COLO668 (cell line): Measurements from ENCODE around the gene PALS1.

ENCODE experiments used
- DNase-seq: peaks from one replicate; lab custom pipeline; 2025; ENCODE audit not compliant: unreplicated experiment; lab: John Stamatoyannopoulos, UW

Gene PALS1

GRCh38 chr14:67241411-67242167 is at the start of gene PALS1:
PALS1 (plus strand) TSS chr14:67241435; CDS start chr14:67279171, 37,736 bp downstream.
- no peak for DNase-seq

DNA sequence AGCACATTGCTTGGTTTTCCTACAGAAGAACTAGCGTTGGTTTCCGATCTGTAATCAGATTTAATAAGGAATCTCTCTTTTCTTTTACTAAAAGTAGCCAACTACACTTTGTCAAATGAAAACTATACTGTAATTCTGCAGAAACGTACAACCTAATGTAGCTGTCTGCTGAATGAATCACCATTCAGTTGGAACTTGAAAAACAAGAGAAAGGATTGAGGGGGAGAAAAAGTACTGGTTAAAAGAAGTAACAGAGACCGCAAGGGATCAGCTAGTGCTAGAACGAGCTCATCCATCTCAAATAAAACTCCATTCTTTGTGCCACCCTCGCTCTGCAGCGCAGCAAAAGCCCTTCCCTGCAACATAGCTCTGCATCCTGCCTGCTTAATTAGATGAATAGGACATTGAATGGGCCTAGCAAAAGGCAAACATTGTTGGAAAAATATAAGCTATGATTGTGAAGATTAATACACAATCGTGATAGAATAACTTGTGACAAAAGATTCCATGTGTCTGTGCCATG is 49.4 kb upstream of the PALS1 start:
- no peak for DNase-seq

GRCh38 chr14:67192366-67192765 is 48.9 kb upstream of the PALS1 start:
- no peak for DNase-seq

GRCh38 chr14:67195279-67195678 is 46.0 kb upstream of the PALS1 start:
- DNase-seq = no peak

DNA sequence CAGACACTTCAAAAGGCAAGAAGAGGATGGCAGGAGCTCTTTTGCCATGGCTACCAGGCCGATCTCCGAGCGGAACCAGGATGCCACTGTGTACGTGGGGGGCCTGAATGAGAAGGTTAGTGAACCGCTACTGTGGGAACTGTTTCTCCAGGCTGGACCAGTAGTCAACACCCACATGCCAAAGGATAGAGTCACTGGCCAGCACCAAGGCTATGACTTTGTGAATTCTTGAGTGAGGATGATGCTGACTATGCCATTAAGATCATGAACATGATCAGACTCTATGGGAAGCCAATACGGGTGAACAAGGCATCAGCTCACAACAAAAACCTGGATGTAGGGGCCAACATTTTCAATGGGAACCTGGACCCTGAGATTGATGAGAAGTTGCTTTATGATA is 42.2 kb upstream of the PALS1 start:
- no peak for DNase-seq

GRCh38 chr14:67207810-67208209 is 33.4 kb upstream of the PALS1 start:
- no peak for DNase-seq

DNA sequence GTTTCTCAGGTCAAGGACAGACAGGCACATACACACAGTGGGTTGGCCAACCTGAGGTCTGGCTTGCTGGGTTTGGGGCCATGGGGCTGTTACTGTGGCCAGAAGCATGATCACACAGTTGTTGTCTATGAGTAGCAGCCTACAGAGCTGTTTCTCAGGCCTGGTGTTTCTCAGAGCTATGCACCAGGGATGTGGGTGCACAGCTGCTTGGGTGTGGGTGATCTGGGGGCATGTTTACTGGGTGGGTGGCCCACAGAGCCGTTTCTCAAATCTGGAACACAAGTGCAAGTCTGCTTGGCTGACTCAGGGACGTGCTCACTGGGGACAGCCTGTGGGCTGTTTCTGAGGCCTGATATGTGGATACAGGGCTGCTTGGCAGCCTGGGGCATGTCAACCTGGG is 23.1 kb upstream of the PALS1 start:
- DNase-seq = no peak

GRCh38 chr14:67221248-67221981 is 19.8 kb upstream of the PALS1 start:
- DNase-seq = no peak

GRCh38 chr14:67221982-67222328 is 19.3 kb upstream of the PALS1 start:
- no peak for DNase-seq

DNA sequence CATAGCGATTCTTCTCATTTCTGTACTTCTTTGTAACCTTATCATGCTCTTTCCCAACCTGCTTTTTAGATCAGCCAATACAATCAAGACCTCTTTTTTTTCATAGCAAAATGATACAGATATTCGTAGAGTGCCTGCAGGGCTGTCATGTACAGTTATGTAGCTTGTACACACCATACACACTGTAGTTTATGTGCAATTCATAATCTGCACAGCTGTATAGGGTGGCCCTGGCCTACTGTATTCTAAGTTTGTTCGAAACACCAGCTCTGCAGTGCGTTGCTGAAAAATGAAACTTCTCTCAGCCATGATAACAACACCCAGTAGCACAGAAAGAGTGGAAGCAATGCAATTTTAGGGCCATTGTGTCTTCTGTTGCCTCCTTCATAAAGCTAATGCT is 15.7 kb upstream of the PALS1 start:
- DNase-seq = no peak

DNA sequence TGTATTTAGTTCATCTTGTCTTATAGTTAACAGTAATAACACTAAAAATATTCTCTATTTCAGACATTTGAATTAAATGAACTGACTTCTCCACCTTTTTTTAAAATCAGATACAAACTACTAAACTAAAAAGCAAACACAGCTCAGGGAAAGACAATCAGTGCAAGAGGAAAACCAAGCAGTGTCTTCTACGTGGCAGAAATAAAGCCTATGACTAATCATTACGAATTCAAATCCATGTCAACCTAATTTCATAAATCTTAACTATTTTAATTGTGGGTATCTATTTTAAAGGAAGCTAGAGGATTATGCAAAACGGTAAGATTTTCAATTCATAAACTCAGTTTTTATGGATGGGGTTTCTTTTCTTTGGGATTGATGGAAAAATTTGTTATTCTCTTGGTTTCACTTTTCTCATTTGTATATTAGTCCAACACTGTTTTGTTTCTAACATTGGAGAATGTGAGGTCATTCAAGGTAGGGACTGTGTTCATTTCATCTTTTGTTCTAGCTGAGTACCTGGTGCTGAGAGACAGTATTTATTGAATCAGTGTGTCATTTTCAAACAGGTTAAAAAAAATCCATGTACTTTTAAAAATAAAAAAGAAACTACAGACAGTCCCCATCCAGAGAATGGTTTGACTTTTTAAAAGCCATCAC is 12.8 kb upstream of the PALS1 start:
- DNase-seq = no peak

DNA sequence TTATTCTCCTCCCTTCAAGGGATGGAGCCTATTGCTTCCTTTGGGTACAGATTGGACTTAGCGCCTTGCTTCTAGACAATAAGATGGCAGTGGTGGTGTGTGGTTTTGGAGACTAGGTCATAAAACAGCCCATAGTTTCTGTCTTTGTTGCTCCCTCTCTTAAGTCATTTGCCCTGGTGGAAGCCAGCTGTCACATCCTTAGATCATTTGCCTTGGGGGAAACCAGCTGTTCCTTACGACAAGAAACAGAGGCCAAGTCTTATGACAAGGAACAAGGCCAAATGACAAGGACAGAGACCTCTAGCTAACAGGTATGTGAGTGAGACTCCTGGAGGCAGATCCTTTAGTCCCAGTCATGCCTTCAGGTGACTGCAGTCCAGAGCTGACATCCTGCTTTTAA is 9.2 kb upstream of the PALS1 start:
- DNase-seq = no peak

DNA sequence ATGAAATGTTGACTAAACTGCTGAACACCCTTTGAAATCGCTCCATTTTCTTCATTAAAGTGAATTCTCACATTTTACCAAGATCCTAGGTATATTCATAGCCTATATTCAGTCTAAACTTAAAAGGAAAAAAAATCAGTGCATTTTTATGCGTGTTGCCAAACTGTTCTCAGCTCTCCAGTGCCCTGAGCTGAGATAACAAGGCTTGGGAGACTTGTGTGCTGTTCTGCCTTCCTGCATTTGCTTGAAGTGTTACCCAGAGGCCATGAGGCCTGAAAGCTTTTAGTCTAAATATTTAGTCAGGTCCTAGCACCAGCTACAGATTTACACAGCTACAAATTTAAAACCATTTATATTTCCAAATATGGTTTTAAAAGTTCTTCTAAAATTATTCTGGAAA is 8.6 kb upstream of the PALS1 start:
- no peak for DNase-seq

- DNase-seq = no peak
Observed at GRCh38 chr14:67237591-67237990, 3.6 kb upstream of the PALS1 start.

DNA sequence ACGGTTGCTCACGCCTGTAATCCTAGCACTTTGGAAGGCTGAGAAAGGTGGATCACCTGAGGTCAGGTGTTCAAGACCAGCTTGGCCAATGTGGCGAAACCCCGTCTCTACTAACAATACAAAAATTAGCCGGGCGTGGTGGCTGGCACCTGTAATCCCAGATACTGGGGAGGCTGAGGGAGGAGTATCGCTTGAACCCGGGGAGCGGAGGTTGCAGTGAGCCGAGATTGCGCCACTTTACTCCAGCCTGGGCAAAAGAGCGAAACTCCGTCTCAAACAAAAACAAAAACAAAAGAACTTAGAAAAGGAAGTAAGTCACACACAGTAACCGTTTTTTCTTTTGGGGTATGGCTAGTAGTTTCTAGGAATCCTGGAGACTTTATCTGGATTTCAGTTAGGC is 1.7 kb upstream of the PALS1 start:
- DNase-seq = no peak

DNA sequence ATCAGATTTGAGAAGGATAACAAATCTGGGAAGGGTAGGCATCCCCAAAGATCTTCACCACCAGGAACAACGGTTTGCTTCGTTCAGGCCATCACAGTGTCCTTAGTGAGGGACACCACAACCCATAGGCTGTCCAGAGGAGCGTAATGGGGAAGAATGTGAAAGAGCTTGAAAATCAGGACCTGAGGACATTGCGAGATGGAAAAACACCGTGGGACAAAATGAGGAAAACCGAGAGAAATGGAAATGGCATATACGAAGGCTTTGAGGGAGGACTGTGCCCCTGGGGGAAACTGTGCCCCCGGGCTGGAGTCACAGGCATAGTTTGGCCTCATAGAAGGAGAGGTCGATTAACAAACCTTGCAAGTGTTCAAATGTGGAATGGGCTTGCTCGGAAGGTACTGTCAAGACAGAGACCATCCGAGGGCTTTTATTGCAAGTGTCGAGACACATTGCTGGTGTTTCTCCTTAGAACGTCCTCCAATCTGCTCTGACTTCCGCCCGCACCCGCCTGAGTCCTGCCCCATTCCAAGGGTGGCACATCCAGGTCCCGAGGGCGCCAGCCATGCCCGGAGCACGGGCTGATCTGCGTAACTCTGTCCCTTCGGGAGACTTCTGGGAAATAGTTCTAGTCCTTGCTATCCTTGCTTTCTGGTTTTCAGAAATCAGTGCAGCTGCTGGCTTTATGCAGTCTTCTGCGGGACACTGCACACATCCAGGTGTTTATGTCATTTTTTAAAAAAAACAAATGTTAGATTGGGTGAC is 885 bp upstream of the PALS1 start:
- peak; percentile 61 for DNase-seq

- peak; percentile 99 for DNase-seq
Observed at GRCh38 chr14:67240978-67241410, 241 bp upstream of the PALS1 start.

DNA sequence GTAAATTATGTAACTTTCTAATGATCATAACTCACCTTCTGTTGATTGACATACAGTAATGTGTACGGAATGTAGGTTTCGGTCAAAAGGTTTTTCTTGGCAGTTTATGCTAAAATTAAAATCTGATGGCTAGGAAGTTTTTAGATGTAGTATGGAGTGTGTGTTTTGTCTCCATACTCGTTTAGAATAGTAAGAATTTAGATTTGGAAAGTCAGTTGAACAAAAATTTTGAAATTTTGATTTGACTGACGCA is 859 bp downstream of the PALS1 start:
- no peak for DNase-seq

- no peak for DNase-seq
Observed at GRCh38 chr14:67245104-67245503, 3.9 kb downstream of the PALS1 start.

GRCh38 chr14:67251573-67252226 is 10.5 kb downstream of the PALS1 start:
- no peak for DNase-seq

DNA sequence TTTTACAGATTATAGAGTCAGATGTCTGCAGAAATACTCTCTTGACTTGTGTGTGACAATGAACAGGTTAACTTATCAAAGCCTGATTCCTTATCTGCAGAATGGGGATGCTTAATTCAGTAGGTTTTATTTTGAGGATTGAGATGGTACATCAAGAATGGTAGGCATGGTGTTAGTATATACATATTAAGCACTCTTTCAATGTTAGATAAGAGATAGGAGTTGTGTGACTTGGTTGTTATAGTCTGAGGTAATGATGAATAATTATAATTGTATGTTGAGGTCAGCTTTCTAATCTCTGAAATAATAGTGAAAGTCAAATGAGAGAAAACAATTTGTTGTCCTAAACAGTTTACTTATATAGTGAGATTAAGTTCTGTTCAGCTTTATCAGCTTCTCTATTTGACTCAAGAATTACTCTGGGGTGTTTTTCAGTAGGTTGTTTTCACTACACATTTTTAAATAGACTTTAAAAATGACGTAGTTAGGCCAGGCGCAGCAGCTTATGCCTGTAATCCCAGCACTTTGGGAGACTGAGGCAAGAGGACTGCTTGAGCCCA is 11.9 kb downstream of the PALS1 start:
- no peak for DNase-seq
